Spinal cord (tissue), 10 donors: ENCODE results near the gene IL11RA. TPM values are rescaled to one million over a fixed set of nuclear protein-coding genes. Genes with fewer than 3 reads are reported as not detected.
A peak's percentile ranks its signal among the peaks of the same experiment; 100 is the strongest.

Experiments
- DNase-seq, 6 donors: peaks; one replicate each; pipeline versions ENCODE4 v3.0.0 to v3.0.0-alpha.2; 2013 to 2015; ENCODE audit warnings: low spot score in 6 of 6, low read depth in 4 of 6
- H3K27ac ChIP-seq: one replicate; pipeline ENCODE4 v1.5.1; 2013; ENCODE audit warnings: low read depth, low read length, control low read depth
- H3K27me3 ChIP-seq: one replicate; pipeline ENCODE4 v1.6.1; 2013; ENCODE audit warnings: low read length; ENCODE audit not compliant: control insufficient read depth, insufficient read depth
- H3K36me3 ChIP-seq: one replicate; pipeline ENCODE4 v1.6.1; 2013; ENCODE audit warnings: low read length; ENCODE audit not compliant: control insufficient read depth, insufficient read depth
- H3K4me1 ChIP-seq: one replicate; pipeline ENCODE4 v1.6.1; 2013; ENCODE audit warnings: low read length; ENCODE audit not compliant: control insufficient read depth, insufficient read depth
- H3K4me3 ChIP-seq: one replicate; pipeline ENCODE4 v1.5.1; 2013; ENCODE audit warnings: low read depth, low read length, control low read depth
- H3K9me3 ChIP-seq: one replicate; pipeline ENCODE4 v1.6.1; 2013; ENCODE audit warnings: low read length; ENCODE audit not compliant: control insufficient read depth, insufficient read depth
- WGBS: methylation state at CpG from one replicate; pipeline ENCODE4 v1.1.5; 2013; ENCODE audit warnings: missing lambda C conversion rate; ENCODE audit not compliant: insufficient coverage; 5-methylcytosine and 5-hydroxymethylcytosine counted together
- long read RNA-seq, 4 donors: transcript quantifications; one replicate each; lab custom pipeline, GENCODE V29; 2026
- polyA plus RNA-seq, 2 donors: library from polyadenylated mRNA; unstranded; fragments of 120-200 nt; gene quantifications; one replicate each; pipeline ENCODE4 v1.2.1, GENCODE V29; 2013; ENCODE audit not compliant: insufficient read length in 2 of 2
- total RNA-seq, 2 donors: library from RNA; depleted of rRNA in 1 of 2; stranded (reverse); fragments of 120-200 nt in 1 of 2; fragments of >200 nt in 1 of 2; gene quantifications; one replicate each; pipeline versions ENCODE4 v1.2.3 to v1.2.4, GENCODE V29; 2013 to 2014
- donor health status: healthy.

IL11RA gene
- 10 to 100 TPM; 24.1 to 62.9 TPM for total RNA-seq
- polyA plus RNA-seq: 10 to 100 TPM; 42.2 to 69.9 TPM
- long read RNA-seq, donor 1, partial matches to known transcripts: 0 of 7 reads
- long read RNA-seq, donor 1, other reads (novel, unspliced or antisense): 0 of 7 reads
- long read RNA-seq, donor 2, partial matches to known transcripts: 0 of 2 reads
- long read RNA-seq, donor 2, other reads (novel, unspliced or antisense): 0 of 2 reads
- long read RNA-seq, donor 3, partial matches to known transcripts: 0 of 3 reads
- long read RNA-seq, donor 3, other reads (novel, unspliced or antisense): 0 of 3 reads
- long read RNA-seq, donor 4, partial matches to known transcripts: 51 of 57 reads
- long read RNA-seq, donor 4, other reads (novel, unspliced or antisense): 0 of 57 reads

DNA sequence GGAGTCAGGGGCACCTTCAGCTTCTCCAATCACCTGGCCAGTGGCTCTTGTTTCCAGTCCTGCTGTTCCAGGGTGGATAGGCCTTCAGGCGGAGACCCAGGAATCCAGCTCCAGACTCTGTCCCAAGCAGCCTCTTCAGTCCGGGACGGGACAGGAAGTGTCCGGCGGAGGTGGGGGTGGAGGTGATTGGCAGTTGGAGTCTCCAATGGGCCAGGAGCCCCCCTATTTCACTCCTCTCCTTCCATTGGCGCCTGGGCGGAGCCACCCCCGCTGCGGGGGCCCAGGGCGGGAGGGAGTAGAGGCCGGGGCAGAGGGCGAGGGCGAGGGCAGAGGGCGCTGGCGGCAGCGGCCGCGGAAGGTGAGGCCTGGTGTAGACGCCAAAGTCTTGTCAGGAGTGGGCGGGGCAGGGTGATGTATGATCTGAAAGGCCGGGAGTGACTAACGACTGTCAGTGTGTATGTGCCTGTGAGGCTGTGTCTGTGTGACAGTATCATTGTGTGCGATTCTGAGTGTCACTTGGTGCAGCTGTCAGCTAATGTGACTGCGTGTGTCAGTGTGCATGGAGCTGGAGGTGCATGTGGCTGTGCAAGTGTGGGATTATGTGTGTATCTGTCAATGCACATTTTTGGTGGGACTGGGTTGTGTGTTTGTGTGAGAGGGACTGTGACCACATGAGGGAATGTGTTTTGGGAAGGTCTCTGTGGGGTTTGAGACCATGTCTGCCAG lies at the start of gene IL11RA:
Gene IL11RA (plus strand): TSS at position 310 of the 726 bp plus-strand sequence. CDS start 3,033 bp downstream, outside the sequence.
- Histone ChIP-seq H3K4me1 (peaks cover 76% of the 10 kb centered on the region), H3K4me3 (peak within 1 kb of the TSS; percentile 36), H3K36me3 (peaks cover 31% of the 10 kb centered on the region), H3K9me3 (no peaks in the 10 kb centered on the region), H3K27me3 (no peaks in the 10 kb centered on the region), H3K27ac (peak within 1 kb of the TSS; percentile 79)
- 5% methylated on average over 16 of the region's 24 CpGs for whole genome bisulfite sequencing
- peak in 2 of 6 donors; percentile 60 to 87 for DNase-seq

DNA sequence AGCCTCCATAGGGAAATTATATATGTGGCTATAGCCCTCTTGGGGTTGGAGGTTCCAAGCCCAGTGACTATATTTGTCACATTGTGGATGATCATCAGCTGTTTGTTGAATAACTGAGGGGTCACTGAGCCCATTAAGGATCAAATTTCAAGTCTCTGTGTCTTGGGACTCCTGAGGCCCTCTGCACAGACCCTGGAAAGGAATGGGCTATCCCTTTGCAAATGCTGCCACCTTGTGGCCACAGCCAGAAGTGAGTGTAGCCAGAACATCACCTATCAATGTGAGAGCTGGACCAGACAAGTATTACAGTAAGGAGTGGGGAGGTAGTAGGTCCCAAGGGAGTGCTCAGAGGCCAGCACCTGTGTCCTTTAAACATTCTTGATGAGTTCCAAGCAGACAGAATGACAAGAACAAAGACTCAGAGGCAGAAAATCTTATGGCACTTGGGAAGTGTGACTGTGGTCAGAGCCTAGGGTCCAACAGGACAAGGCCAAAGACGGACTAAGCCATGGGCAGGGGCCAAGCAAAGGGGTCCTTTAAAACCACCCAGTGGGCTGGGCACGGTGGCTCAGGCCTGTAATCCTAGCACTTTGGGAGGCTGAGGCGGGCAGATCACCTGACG lies 48.3 kb upstream of the IL11RA start:
- 36% methylated on average over 2 of the region's 4 CpGs for WGBS
- Histone ChIP-seq H3K27ac (no peak overlapping the region), H3K9me3 (no peaks in the 10 kb centered on the region)

DNA sequence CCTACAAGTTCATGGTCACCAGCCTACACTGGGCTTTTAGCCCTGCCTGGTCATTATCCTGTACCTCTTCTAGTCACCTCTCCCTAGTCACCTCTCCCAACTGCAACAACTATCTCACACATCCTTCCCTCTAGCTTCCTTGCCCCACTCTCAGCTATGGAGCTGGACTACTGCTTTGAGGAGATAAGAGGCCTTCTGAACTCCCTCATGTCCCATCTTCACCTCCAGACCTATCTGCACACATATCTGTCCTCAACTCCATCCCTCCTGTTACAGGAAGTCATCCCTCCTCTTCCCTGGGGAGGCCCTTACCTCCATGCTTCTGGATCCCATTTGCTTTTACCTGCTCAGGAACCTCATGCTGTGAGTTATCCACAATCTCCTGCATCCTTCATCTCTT lies 45.8 kb upstream of the IL11RA start:
- Histone ChIP-seq H3K36me3 (peaks cover 7% of the 10 kb centered on the region), H3K9me3 (no peaks in the 10 kb centered on the region), H3K4me3 (no peak overlapping the region), H3K27me3 (no peaks in the 10 kb centered on the region), H3K27ac (no peak overlapping the region), H3K4me1 (peaks cover 28% of the 10 kb centered on the region)
- DNase-seq: no peak

More for the DNA sequence above, 48.3 kb upstream of the IL11RA start:
- Histone ChIP-seq H3K27me3 (no peaks in the 10 kb centered on the region), H3K4me3 (no peak overlapping the region), H3K36me3 (no peaks in the 10 kb centered on the region), H3K4me1 (peaks cover 23% of the 10 kb centered on the region)
- DNase-seq: peak in 4 of 6 donors; percentile 75 to 95 (median 86)

- no peak for DNase-seq
- Histone ChIP-seq H3K9me3 (no peaks in the 10 kb centered on the region), H3K27me3 (no peaks in the 10 kb centered on the region), H3K36me3 (peaks cover 7% of the 10 kb centered on the region), H3K27ac (no peak overlapping the region), H3K4me3 (no peak overlapping the region), H3K4me1 (peaks cover 30% of the 10 kb centered on the region)
- 88% methylated on average over 1 of the region's 3 CpGs for WGBS
Measured at GRCh38 chr9:34606905-34607304, 45.1 kb upstream of the IL11RA start.

DNA sequence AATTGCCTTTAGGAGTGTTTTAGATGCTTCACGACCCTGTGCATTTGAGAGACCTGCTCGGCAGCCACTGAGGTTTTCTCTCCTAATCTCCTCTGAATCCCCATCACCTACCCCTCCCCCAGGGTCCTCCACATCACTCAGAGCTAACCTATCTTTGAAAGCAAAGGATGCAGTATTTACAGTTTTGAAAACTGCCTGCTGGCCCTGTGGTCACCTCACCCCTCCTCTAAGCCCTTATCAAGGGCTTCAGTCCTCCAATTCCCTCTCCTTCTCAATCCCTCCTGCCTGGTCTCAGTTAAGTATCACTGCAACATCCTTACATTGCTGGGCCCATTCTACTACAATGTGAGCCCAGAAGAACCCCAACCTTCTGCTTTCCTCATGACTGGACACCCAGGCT lies 44.7 kb upstream of the IL11RA start:
- peaks cover 7% of the 10 kb centered on the region for H3K36me3 ChIP-seq
- 44% methylated on average over 2 of the region's 2 CpGs for WGBS
- H3K27ac ChIP-seq: no peak overlapping the region
- H3K9me3 ChIP-seq: no peaks in the 10 kb centered on the region
- no peak for DNase-seq
- H3K4me3 ChIP-seq: no peak overlapping the region
- H3K4me1 ChIP-seq: peaks cover 29% of the 10 kb centered on the region
- no peaks in the 10 kb centered on the region for H3K27me3 ChIP-seq

GRCh38 chr9:34610434-34611206 lies 41.4 kb upstream of the IL11RA start:
- Histone ChIP-seq H3K4me3 (peak overlapping the region; percentile 82), H3K36me3 (peaks cover 27% of the 10 kb centered on the region), H3K27ac (no peak overlapping the region), H3K9me3 (no peaks in the 10 kb centered on the region), H3K4me1 (peaks cover 26% of the 10 kb centered on the region), H3K27me3 (no peaks in the 10 kb centered on the region)
- WGBS: 79% methylated on average over 20 of the region's 20 CpGs
- DNase-seq: no peak

- peak in 1 of 6 donors; percentile 49 for DNase-seq
- H3K27me3 ChIP-seq: no peaks in the 10 kb centered on the region
- peak overlapping the region; percentile 84 for H3K27ac ChIP-seq
- peaks cover 34% of the 10 kb centered on the region for H3K36me3 ChIP-seq
- H3K4me3 ChIP-seq: peak overlapping the region; percentile 82
- no peaks in the 10 kb centered on the region for H3K9me3 ChIP-seq
- WGBS: 49% methylated on average over 10 of the region's 10 CpGs
- peaks cover 26% of the 10 kb centered on the region for H3K4me1 ChIP-seq
Measured at GRCh38 chr9:34611251-34611810, 40.7 kb upstream of the IL11RA start.

DNA sequence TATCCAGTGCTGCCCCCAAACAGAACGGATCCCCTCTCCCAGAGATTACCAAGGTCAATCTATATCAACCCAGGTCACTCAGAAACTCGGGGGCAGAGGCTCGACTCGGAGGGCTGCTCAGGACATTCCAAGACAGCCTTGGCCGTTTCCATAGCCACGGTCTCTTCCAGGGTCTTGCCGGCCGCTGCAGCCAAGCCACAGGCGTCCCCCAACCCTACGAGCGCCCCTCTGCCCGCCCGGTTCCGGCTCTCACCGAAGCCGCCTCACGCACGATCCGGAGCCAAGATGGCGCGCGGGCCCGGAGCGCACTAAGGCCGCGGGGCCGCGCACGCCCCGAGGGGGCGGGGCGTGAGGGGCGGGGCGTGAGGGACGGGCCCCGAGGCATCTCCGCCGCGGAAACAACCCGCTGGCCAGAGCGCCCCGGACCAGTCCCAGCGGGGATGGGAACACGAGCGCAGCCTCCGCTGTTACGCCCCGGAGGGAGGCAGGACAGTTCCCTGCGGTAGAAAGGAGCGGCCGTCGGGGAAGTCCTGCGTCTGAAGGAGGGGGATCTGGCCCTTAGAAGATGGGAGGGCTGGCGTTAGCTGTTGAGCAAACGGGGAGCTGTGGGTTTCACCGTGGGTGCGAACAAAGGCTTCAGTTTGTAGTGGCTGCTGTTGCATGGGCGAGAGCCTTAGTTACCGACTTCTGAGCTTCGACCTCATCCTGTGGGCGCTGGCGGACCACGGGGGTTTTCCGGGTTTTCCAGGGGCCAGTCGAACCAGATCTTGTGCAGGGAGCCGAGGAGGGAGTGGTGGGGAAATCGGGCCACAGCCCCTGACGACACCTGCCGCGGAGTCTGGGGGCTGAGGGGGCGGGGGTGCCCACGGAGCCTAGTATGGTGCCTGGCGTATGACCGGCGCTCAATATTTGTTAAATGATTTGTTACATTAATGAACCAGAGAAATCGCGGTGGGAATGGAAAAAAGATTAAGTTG lies 39.9 kb upstream of the IL11RA start, which contains the start of gene RPP25L:
Gene RPP25L (minus strand): TSS at position 287 of the 977 bp plus-strand sequence. CDS start 801 bp downstream, outside the sequence.
- H3K36me3 ChIP-seq: peaks cover 42% of the 10 kb centered on the region
- WGBS: under 1% methylated on average over 77 of the region's 77 CpGs
- peaks cover 26% of the 10 kb centered on the region for H3K4me1 ChIP-seq
- H3K4me3 ChIP-seq: peak within 1 kb of the TSS; percentile 82
- peak; percentile 81 to 97 (median 87) for DNase-seq
- H3K27me3 ChIP-seq: no peaks in the 10 kb centered on the region
- no peaks in the 10 kb centered on the region for H3K9me3 ChIP-seq
- H3K27ac ChIP-seq: peak within 1 kb of the TSS; percentile 85
